Bronchial epithelial cell (primary cell): Measurements from ENCODE around the gene MORC3. TPM values are rescaled to one million over a fixed set of nuclear protein-coding genes. Genes with fewer than 3 reads are reported as not detected.

ENCODE experiments used
- DNase-seq: peaks from one replicate; pipeline ENCODE4 v3.0.0-alpha.2; 2010; ENCODE audit warnings: low read depth
- FAIRE-seq: peaks from 2 replicates; lab custom pipeline; 2011; peaks lifted over from hg19 to GRCh38; lab: Jason Lieb, UNC
- H3K27me3 ChIP-seq: 2 replicates; pipeline ENCODE4 v1.5.1; 2011; ENCODE audit warnings: low read length; ENCODE audit not compliant: control insufficient read depth, insufficient read depth
- H3K36me3 ChIP-seq: 2 replicates; pipeline ENCODE4 v1.5.1; 2011; ENCODE audit warnings: low read length; ENCODE audit not compliant: control insufficient read depth, insufficient read depth
- H3K4me3 ChIP-seq: 2 replicates; pipeline ENCODE4 v1.5.1; 2011; ENCODE audit warnings: mild to moderate bottlenecking, low read depth, low read length, control low read depth
- CTCF ChIP-seq: IDR thresholded peaks from 2 replicates; pipeline ENCODE4 v1.5.1; 2011; ENCODE audit warnings: mild to moderate bottlenecking, moderate library complexity, low read length, control low read depth, inconsistent platforms; ENCODE audit not compliant: insufficient read depth, severe bottlenecking
- total RNA-seq: library from RNA; depleted of rRNA; stranded (reverse); fragments of >200 nt; gene quantifications from 2 replicates; pipeline ENCODE4 v1.2.1, GENCODE V29; 2014

Gene MORC3
- total RNA-seq, 1 donor from 2014 or later = 60.8 TPM

- FAIRE-seq (no peak), DNase-seq (no peak)
- Histone ChIP-seq H3K4me3 (no peak overlapping the region), H3K36me3 (no peaks in the 10 kb centered on the region), H3K27me3 (no peaks in the 10 kb centered on the region)
- TF ChIP-seq CTCF = no peak
These were observed 103.9 kb downstream of the MORC3 start for GRCh38 chr21:36423771-36424433.

GRCh38 chr21:36424592-36424991, 104.6 kb downstream of the MORC3 start:
- no peak overlapping the region for H3K4me3 ChIP-seq
- TF ChIP-seq CTCF = no peak
- DNase-seq (no peak), FAIRE-seq (no peak)
- H3K27me3 ChIP-seq = no peaks in the 10 kb centered on the region
- H3K36me3 ChIP-seq = no peaks in the 10 kb centered on the region

- FAIRE-seq (no peak), DNase-seq (no peak)
- no peaks in the 10 kb centered on the region for H3K27me3 ChIP-seq
- TF ChIP-seq CTCF = no peak
- H3K4me3 ChIP-seq = no peak overlapping the region
- no peaks in the 10 kb centered on the region for H3K36me3 ChIP-seq
These were observed 105.3 kb downstream of the MORC3 start for GRCh38 chr21:36425286-36425685.

Other genes with a start within 250 kb of the MORC3 start
- gene CBR3, start 185.1 kb upstream of the MORC3 start, total RNA-seq = 0.26 and 0.38 TPM in 2 replicates
- gene DOP1B, start 163.4 kb upstream of the MORC3 start, total RNA-seq = 3.4 and 5.8 TPM in 2 replicates
- 1.1 and 1.3 TPM in 2 replicates for gene CHAF1B, start 65.2 kb downstream of the MORC3 start, total RNA-seq
- gene CLDN14, start 159.9 kb downstream of the MORC3 start, total RNA-seq = not detected in 2 replicates